Fibroblast of mammary gland (primary cell): ENCODE results near the gene DFFA.
A peak's percentile ranks its signal among the peaks of the same experiment; 100 is the strongest.
"Not testable (repeated sequence)": the region's sequence is repeated elsewhere in the genome, so short reads cannot be mapped to it uniquely, and the experiment has no call there.

Experiments used
- DNase-seq: peaks from one replicate; pipeline ENCODE4 v3.0.0-alpha.2; 2010; ENCODE audit warnings: low read depth
- H3K4me3 ChIP-seq: 2 replicates; pipeline ENCODE4 v1.5.1; 2011; ENCODE audit warnings: low read depth, mild to moderate bottlenecking, low read length, moderate library complexity; ENCODE audit not compliant: control insufficient read depth
- TF ChIP-seq, protein P1 (sequence below): conservative IDR thresholded peaks from 2 replicates; pipeline ENCODE4 v1.5.1; 2011; ENCODE audit warnings: low read depth, low read length, inconsistent platforms; ENCODE audit not compliant: control insufficient read depth, insufficient read depth

Gene DFFA

DNA sequence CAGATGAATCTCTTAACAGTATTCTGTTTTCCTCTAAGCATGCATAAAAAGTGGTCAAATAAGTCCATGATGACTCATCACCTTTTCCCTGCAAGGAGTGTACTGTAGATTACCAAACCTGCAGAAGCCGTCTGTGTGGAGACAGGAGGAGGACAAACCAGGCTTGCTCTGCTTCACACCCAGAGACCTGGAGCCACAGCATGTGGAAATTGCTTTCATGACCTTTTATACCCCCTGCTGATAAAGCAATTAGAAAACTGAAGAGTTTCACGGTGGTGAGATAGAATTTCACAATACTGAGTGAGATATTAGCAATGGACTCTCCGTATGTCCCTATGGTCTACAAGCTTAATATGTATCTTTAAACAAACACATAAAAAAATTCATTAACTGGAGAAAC lies 13.1 kb downstream of the DFFA start:
- DNase-seq = peak; percentile 79
- TF ChIP-seq, protein P1, sequence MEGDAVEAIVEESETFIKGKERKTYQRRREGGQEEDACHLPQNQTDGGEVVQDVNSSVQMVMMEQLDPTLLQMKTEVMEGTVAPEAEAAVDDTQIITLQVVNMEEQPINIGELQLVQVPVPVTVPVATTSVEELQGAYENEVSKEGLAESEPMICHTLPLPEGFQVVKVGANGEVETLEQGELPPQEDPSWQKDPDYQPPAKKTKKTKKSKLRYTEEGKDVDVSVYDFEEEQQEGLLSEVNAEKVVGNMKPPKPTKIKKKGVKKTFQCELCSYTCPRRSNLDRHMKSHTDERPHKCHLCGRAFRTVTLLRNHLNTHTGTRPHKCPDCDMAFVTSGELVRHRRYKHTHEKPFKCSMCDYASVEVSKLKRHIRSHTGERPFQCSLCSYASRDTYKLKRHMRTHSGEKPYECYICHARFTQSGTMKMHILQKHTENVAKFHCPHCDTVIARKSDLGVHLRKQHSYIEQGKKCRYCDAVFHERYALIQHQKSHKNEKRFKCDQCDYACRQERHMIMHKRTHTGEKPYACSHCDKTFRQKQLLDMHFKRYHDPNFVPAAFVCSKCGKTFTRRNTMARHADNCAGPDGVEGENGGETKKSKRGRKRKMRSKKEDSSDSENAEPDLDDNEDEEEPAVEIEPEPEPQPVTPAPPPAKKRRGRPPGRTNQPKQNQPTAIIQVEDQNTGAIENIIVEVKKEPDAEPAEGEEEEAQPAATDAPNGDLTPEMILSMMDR = no peak
- no peak overlapping the region for H3K4me3 ChIP-seq

GRCh38 chr1:10457875-10458274 lies 14.5 kb downstream of the DFFA start:
- no peak overlapping the region for H3K4me3 ChIP-seq
- TF ChIP-seq, protein P1 = no peak
- no peak for DNase-seq

DNA sequence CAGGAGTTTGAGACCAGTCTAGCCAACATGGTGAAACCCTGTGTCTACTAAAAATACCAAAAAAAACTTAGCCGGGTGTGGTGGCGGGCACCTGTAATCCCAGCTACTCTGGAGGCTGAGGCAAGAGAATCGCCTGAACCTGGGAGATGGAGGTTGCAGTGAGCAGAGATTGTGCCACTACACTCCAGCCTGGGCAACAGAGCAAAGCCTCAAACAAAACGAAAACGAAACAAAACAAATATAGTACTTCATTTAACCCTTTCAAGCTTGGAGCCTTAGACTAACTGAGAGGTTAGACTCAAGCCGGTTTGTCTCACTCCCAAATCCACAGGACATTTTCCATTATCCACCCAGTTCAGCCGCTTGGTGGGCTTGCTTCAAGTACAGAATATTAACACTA lies 14.9 kb downstream of the DFFA start:
- H3K4me3 ChIP-seq, DNase-seq: not testable (repeated sequence)

- TF ChIP-seq, protein P1 = no peak
- H3K4me3 ChIP-seq = no peak overlapping the region
- DNase-seq = no peak
Observed at GRCh38 chr1:10456661-10457060, 15.7 kb downstream of the DFFA start.

- H3K4me3 ChIP-seq = no peak overlapping the region
- TF ChIP-seq, protein P1 = no peak
- no peak for DNase-seq
Observed at GRCh38 chr1:10456048-10456447, 16.3 kb downstream of the DFFA start.

- H3K4me3 ChIP-seq = peak overlapping the region; percentile 18
- TF ChIP-seq, protein P1 = no peak
- DNase-seq = peak; percentile 55
Observed at GRCh38 chr1:10451287-10451686, 21.0 kb downstream of the DFFA start.

- no peak for DNase-seq
- TF ChIP-seq, protein P1 = no peak
- H3K4me3 ChIP-seq = no peak overlapping the region
Observed at GRCh38 chr1:10450836-10451235, 21.5 kb downstream of the DFFA start.
